ENCODE results near the gene CUX1. TPM values are rescaled to one million over a fixed set of nuclear protein-coding genes. Genes with fewer than 3 reads are reported as not detected.
"Not testable (repeated sequence)": the region's sequence is repeated elsewhere in the genome, so short reads cannot be mapped to it uniquely, and the experiment has no call there.

The CUX1 gene
- total RNA-seq, 1 donor from 2014 or later: 66.4 TPM

DNA sequence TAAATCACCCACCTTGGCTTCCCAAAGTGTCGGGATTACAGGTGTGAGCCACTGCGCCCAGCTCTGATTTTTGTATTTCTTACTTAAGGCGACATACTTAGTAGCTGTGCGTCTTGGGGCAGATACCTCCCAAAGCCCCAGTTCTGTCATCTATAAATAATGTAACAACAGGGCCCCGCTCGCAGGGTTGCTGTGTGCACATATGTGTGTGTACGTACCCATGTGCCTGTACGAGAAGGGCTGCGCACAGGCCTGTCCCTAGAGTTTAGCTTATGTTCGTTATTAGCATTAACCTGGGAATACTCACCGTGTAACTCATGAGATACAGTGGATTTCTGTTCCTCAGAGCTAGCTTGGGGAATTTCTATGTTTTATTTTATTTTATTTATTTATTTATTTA lies 103.6 kb downstream of the CUX1 start:
- Histone ChIP-seq H3K9ac (no peak overlapping the region), H3F3A (ENCODE audit: low read depth) (no peaks in the 10 kb centered on the region), H3K9me3 (ENCODE audit: low read depth) (no peaks in the 10 kb centered on the region), H3K27me3 (no peaks in the 10 kb centered on the region), H3K4me1 (peaks cover 7% of the 10 kb centered on the region), H3K27ac (no peak overlapping the region), H4K20me1 (ENCODE audit: low read depth) (peaks cover 79% of the 10 kb centered on the region), H2AFZ (replicated peaks) (no peak overlapping the region), H3K36me3 (no peaks in the 10 kb centered on the region), H3K4me2 (no peak overlapping the region), H3K4me3 (no peak overlapping the region), H3K79me2 (ENCODE audit: low read depth) (peaks cover 91% of the 10 kb centered on the region)
- peaks cover 4% of the 10 kb centered on the region for H3K27me3 Mint-ChIP-seq (ENCODE audit: insufficient read depth, low read depth)
- no peak overlapping the region for H3K27ac Mint-ChIP-seq
- H3K4me3 Mint-ChIP-seq: no peak overlapping the region
- no peaks in the 10 kb centered on the region for H3K9me3 Mint-ChIP-seq
- TF ChIP-seq EZH2phosphoT487 (IDR thresholded peaks at IDR 0.05) (no peak), EZH2 (IDR thresholded peaks at IDR 0.05) (no peak)
- TF ChIP-seq, protein P1, sequence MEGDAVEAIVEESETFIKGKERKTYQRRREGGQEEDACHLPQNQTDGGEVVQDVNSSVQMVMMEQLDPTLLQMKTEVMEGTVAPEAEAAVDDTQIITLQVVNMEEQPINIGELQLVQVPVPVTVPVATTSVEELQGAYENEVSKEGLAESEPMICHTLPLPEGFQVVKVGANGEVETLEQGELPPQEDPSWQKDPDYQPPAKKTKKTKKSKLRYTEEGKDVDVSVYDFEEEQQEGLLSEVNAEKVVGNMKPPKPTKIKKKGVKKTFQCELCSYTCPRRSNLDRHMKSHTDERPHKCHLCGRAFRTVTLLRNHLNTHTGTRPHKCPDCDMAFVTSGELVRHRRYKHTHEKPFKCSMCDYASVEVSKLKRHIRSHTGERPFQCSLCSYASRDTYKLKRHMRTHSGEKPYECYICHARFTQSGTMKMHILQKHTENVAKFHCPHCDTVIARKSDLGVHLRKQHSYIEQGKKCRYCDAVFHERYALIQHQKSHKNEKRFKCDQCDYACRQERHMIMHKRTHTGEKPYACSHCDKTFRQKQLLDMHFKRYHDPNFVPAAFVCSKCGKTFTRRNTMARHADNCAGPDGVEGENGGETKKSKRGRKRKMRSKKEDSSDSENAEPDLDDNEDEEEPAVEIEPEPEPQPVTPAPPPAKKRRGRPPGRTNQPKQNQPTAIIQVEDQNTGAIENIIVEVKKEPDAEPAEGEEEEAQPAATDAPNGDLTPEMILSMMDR (IDR thresholded peaks at IDR 0.05): no peak
- no peak for DNase-seq (ENCODE audit: low spot score)
- peaks cover 23% of the 10 kb centered on the region for H3K36me3 Mint-ChIP-seq
- peaks cover 17% of the 10 kb centered on the region for H3K4me1 Mint-ChIP-seq

DNA sequence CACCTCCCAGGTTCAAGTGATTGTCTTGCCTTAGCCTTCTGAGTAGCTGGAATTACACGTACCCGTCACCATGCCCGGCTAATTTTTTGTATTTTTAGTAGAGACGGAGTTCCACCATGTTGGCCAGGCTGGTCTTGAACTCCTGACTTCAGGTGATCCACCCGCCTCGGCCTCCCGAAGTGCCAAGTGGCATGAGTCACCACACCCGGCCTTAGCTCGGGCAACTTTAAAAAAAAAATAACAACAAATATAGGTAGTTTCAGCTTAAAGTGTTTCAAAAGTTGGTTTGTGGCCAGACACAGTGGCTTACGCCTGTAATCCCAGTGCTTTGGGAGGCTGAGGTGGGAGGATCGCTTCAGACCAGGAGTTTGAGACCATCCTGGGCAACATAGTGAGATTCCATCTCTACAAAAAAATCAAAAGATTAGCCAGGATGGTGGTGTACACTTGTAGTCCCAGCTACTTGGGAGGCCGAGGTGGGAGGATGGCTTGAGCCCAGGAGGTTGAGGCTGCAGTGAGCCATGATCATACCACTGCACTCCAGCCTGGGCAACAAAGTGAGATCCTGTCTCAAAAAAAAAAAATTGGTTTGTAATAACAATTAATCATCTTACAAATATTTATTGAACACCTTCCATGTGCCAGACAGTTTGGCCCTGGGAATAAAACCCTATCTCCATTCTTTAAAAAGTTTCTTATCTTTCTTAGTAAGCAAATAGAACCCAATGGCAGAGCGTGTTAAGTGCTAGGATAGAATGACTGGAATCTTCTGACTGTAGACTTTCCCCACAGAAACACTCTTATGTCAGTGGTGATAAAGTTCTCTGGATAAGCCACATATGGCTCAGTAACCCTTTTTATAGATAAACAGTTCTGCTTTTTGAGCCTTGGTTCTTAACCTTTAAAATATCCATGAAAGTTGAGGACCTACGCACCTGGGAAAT lies 104.4 kb downstream of the CUX1 start:
- H3K4me1 Mint-ChIP-seq: peaks cover 17% of the 10 kb centered on the region
- not testable (repeated sequence) for H3K27ac Mint-ChIP-seq; H3F3A ChIP-seq (ENCODE audit: low read depth); H3K36me3 ChIP-seq; H3K27me3 Mint-ChIP-seq (ENCODE audit: insufficient read depth, low read depth); H2AFZ ChIP-seq (replicated peaks); H3K27ac ChIP-seq; H3K4me2 ChIP-seq; H3K4me3 Mint-ChIP-seq; H3K27me3 ChIP-seq; H3K9me3 Mint-ChIP-seq; H3K9ac ChIP-seq; H3K4me3 ChIP-seq; H3K4me1 ChIP-seq; DNase-seq (ENCODE audit: low spot score); H3K9me3 ChIP-seq (ENCODE audit: low read depth)
- H3K36me3 Mint-ChIP-seq: peaks cover 25% of the 10 kb centered on the region
- Histone ChIP-seq H4K20me1 (ENCODE audit: low read depth) (peaks cover 80% of the 10 kb centered on the region), H3K79me2 (ENCODE audit: low read depth) (peaks cover 94% of the 10 kb centered on the region)

DNA sequence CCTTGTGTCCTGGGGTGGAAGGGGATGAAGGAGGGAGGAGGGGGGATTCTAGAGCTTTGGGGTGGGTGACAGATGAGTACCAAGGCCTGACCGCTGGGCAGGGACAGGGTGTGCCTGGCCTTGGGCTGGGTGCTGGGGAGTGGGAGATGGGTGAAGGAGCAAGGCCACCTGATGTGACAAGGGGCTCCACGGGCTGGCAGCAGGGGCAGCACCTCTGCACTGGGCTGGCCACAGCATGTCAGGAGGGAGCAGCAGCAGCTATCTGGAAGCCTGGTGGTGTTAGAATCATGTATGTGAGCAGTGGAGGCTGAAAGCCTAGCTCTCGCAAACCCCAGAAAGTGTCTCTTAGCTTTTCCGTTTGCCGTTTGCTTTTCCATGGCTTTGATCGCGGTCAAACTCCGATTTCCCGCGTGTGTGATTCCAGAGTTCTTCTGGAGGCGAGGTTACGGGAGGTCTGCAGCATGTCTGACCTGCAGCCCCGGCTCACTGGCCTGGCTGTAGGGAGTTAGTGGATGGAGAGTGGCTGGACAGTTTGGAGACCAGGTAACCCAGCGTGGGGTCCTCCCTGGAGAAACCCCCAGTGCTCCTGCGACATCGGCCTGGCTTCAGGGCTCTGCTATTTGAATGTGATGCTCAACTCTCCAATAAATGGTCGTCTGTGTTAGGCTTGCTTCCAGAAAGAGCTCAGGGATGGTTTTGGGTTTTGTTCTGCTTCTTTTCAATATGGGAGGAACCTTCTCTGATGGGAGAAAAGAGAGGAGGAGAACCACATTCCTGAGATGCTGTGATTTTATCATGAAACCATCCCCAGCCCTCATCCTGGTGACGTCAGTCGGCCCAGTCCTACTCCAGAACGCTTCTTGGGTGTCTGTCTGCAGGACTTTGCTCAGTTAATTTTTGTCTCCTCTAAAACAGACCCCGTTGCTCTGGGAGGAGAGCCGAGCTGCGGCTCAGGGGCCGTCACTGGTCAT lies 105.5 kb downstream of the CUX1 start:
- Histone ChIP-seq H3K9me3 (ENCODE audit: low read depth) (no peaks in the 10 kb centered on the region), H3K4me3 (no peak overlapping the region), H3K79me2 (ENCODE audit: low read depth) (peaks cover 99% of the 10 kb centered on the region), H3K4me1 (peaks cover 7% of the 10 kb centered on the region), H2AFZ (replicated peaks) (no peak overlapping the region), H4K20me1 (ENCODE audit: low read depth) (peaks cover 85% of the 10 kb centered on the region), H3K27me3 (no peaks in the 10 kb centered on the region), H3K4me2 (no peak overlapping the region), H3K27ac (no peak overlapping the region), H3K36me3 (no peaks in the 10 kb centered on the region), H3K9ac (no peak overlapping the region), H3F3A (ENCODE audit: low read depth) (no peaks in the 10 kb centered on the region)
- Mint-ChIP-seq H3K27ac (no peak overlapping the region), H3K4me1 (peaks cover 17% of the 10 kb centered on the region), H3K4me3 (no peak overlapping the region), H3K27me3 (ENCODE audit: insufficient read depth, low read depth) (peaks cover 5% of the 10 kb centered on the region), H3K36me3 (peaks cover 26% of the 10 kb centered on the region), H3K9me3 (no peaks in the 10 kb centered on the region)
- DNase-seq (ENCODE audit: low spot score): no peak
- TF ChIP-seq, protein P1 (IDR thresholded peaks at IDR 0.05): no peak
- no peak for TF ChIP-seq EZH2phosphoT487 (IDR thresholded peaks at IDR 0.05)
- TF ChIP-seq EZH2 (IDR thresholded peaks at IDR 0.05): no peak

All from neural progenitor cell (in vitro differentiated cells).